NK-92 treated with Interleukin-12 subunit alpha and Interleukin-12 subunit beta, amount 100 ng/mL, for 24 hours (cell line): ENCODE results near the gene CARTPT.

Experiments used
- DNase-seq: peaks from one replicate; lab custom pipeline; 2025; lab: John Stamatoyannopoulos, UW

CARTPT gene

DNA sequence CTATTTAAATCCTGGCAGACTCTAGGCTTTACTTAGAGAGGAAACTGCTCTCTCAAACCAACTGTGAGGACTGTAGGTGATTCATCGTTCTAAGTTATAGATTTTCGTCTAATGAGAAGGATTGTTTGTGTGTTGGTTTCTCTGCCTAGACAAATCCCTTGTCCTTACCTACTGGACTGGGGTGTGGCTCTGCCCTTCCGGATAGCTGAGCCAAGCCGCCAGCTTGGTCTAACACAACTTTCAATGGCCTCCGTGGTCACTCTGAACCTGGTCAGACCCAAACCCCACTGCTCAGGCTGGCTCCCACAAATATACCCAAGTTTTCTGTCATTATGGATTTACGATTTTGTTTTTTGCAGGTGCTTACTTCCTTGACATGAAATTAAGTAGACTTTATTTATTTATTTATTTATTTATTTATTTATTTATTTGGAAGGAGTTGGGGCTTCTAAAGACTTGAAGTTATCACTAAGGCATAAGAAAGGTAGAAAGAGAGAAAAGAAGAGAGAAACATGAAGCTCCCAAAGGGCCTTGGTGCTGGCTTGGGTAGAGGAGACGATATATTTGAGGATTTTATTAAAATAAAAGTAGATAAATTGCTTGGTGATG is 19.0 kb downstream of the CARTPT start:
- no peak for DNase-seq

DNA sequence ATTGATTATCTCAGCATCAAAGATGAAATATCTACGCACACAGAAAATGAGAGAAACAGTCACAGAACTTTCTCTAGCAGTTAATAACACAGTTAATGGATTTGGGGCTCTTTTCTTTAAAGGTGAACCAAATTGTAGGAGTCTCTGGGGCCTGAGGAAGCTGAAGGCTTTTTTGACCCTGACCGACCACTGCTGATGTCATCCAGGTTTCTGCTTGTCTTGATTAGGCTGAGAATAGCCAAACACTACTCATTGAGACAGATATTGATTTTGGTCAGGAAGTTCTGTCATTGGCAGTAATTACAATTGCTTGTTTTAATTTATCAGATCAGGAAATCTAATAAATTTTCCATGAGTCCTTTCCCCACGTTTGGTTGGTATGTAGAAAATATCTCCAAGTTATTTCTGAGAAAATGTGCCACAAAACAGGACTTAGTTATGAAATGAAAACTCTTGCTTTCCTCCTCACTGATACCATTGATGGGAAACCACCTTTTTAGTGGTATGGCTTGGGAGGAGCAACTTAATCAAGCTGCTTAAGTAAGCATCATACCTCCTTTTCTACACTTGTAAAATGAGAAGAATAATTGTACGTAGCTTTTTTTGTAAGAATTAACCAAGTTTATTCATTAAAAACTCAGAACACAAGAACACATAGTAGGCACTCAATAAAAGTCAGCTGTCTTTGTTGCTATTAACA is 19.7 kb downstream of the CARTPT start:
- DNase-seq = no peak

DNA sequence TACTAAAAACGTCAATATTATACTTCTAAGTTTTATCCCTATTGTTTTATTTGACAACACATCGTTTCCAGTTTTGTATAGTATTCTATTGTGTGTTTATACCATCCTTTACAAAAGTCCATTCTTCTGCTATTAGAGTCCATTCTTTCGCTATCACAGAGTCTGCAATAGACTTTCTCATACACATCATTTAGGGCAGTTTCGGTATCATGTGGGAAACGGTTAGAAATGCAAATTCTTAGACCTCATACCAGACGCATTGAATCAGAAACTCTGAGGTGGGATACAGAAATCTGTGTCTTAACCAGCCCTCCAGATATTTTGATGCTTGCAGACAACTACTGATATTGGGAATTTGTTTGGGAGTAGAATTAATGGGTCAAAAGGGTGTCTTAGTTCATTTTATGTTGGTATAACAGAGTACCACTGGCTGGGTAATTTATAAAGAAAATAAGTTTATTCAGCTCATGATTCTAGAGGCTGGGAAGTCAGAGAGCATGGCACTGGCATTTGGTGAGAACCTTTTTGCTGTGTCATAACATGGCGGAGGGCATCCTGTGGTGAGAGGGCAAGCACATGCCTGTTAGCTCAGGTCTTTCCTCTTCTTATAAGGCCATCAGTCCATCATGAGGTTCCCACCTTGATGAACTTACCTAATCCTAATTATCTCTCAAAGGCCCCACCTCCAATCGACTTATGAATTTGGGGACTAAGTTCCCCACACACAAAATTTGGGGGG is 21.1 kb downstream of the CARTPT start:
- DNase-seq = no peak

DNA sequence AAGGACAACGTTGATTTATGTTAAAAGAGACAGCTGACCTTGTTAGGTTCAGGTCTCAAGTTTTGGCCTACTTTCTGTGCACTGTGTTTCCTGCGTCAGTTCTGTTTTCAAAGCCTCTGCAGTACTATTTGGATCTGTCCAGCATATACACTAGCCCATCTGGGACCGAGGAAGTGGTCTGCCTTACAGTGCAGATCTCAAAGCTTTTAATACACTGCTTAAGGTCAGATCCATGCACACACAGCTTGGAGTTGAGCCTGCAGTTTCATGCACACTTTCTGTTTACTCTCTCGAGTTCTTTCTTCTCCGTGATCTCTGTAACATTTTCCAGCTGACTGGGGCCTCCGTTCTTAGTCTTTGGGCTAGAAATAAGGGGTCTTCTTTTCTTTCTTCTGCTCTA is 24.1 kb downstream of the CARTPT start:
- no peak for DNase-seq

DNA sequence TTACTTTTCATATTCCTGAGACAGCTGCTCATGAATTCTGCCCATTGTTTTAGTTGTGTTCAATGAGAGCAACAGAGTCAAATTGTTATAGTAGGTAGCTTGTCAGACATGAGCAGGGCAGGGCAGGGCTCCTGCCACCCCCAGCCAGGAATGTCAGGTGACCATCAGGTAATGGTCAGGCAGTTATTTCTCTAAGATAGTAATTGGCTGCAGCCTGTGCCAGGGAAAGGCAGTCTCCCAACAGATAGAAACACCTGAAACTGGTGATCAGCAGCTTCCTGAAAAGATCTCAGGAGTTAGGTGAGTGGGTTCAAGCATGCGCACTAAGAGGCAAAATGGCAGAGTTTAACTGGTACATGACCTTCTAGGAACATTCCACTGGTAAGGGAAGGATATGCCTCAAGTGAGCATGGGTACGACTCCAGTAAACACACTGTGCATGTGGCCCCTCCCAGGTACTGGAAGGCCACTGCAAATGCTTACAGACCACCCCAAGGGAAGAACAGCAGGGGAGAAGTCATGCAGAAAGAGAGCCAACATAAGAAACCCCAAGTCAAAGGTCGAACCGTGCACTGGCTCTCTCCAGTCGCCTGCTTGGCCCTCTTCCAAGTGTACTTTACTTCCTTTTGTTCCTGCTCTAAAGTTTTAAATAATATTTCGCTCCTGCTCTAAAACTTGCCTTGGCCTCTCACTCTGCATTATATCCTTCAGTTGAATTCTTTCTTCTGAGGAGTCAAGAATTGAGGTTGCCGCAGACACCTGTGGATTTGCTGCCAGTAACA is 25.1 kb downstream of the CARTPT start:
- DNase-seq = no peak

DNA sequence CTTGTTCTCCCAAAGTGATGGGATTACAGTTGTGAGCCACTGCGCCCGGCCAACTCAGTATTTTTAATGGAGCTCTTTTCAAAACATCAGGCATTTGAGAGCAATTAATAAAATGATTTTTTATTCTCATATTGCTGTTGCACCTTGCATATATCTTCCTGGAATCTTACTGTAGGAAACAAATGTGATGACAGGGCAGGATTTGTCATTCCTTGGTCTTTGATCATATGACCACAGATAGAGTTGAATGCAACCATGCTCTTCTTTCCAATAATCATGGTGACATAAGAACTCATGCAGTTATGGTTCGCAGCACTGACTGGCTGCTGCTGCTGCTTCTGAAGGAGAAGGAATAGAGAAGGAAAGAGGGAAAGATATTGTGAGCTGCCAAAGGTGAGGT is 28.1 kb downstream of the CARTPT start:
- DNase-seq = no peak

DNA sequence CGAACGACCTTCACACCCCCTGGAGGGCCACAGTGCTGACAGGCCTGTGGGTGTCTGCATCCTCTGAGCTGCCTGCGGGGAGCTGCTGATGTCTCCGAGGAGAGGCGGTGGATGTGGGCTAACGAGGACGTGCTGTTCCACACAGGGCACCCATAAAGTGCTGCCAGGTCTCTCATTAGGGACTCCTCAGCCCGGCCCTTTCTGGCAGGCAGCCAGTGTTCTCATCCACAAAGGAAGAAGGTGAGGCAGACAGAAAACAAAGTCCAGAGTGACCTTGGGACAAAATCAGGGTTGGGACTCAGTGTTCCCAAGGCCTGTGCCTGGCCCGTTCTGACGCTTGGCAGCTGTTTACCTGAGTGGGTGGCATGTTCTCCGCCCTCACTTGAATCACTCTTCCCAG is 29.3 kb downstream of the CARTPT start:
- no peak for DNase-seq

DNA sequence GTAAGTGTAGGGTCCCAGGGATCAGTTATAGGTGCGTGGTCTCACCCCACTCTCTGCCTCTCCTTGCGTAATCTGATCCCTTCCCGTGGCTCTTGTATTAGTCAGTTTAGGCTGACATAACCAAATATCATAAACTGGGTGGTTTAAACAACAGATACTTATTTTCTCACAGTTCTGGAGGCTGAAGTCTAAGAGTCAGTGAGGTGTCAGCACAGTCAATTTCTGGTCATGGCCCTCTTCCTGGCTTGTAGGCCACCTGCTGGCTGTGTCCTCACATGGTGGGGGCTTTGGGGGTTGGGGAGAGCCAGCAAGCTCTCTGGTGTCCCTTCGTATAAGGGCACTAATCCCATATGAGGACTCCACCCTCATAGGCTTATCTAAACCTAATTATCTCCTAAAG is 32.3 kb downstream of the CARTPT start:
- no peak for DNase-seq

DNA sequence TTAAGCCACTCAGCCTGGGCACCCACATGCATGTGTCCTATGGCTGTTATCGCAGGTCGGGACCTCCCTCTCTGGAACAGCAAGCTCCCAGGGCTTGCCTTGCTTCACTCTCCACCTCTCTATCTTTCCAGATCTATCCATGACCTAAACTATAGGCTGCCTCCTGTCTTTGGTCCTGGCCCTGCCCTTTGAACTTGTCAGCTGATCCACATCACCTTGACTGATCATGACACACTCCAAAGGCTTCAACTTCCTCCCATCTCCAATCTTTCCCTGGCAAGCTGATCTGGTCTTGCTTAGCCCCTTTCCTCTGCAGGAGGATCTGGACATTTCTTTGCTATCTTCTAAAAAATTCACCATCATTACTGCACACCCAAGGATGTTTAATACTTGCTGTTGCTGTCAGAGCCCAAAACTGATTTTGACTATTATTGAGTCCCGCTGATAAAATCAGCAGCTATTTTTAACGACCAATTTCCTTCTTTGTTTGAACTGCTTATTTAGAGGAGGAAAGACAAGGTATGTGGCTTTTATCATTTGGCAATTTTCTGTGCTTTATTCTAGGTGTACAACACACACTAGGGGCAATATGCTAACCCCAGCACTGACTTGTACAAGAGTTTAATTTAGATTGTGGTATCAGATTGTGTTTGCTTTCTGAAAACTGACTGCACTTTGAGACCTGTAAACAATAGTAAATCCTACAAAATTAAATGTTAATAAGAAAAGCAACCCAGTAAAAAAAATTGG is 33.5 kb downstream of the CARTPT start:
- no peak for DNase-seq

DNA sequence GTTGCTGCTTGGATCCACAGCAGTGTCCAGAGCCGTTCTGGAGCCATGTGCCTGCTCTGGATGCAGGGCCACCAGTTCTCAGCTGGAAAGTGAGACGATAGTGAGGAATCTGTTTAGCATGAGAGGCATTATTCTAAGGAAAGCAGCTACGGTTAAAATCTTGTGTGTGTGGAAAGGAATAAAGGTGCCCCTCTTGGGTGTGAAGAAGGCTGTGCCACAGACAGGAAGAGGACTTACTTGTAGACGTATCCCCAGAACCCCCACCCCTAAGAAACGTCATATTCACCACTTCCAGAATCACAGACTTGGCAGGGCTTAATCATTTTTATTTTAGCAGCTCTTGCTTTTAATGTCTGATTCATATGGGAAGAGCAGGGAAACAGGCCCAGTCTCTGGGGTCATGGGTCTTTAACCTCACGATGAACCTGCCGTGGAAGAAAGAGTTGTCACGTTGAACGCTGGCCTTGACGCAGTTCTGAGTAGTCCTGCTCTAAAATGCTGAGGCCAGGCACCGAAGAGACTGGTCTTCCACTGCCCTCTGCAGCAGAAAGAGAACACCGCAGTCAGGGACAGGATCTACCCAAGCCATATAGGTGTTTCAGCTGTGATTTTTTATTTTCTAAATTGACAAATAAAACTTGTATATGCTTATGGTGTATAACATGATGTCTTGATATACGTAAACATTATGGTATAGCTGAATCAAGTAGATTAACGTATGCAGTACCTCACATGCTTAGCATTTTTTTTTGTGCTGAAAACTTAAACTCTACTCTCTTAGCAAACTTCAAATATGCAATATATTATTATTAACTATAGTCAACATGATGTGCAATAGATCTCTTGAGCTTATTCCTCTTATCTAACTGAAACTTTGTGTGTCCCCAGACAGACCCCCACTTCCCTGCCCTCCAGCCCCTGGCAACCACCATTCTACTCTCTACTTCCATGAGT is 38.8 kb downstream of the CARTPT start:
- no peak for DNase-seq

DNA sequence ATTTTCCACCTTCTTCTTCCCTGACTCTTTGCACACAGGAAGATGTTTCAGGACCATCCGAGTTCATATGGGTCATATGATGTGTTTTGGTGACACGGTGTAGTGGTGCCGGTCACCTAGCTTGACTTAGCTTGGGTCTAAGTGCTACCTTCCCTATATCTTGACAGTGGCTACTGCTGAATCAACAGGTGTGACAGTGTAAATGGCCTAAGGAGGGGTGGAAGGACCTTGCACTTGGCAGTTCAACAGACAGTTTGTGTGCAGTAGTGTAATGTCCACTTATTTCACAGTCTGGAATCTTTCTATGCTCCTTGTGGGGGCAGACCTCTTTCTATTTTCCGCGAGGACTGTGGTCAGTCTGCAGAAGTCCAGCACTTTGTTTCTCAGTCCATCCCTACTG is 43.8 kb downstream of the CARTPT start:
- DNase-seq = no peak

DNA sequence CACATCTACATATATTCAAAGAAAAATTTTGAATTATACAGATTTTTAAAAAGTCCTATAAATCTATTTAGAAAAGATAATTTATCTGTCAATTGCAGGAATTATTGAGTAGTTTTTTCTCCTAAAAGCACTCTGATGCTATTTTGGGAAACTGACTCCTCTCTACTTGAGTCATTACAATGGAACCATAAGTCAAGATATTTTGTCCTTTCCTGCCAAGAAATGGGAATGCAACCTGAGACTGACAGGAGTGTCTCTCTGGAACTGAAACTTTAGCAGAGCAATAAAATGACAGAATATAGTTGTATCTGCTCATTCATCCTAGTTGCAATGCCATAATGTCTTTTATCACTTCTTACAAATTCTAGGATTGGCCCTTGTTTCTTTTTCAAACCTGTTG is 48.6 kb downstream of the CARTPT start:
- DNase-seq = no peak

DNA sequence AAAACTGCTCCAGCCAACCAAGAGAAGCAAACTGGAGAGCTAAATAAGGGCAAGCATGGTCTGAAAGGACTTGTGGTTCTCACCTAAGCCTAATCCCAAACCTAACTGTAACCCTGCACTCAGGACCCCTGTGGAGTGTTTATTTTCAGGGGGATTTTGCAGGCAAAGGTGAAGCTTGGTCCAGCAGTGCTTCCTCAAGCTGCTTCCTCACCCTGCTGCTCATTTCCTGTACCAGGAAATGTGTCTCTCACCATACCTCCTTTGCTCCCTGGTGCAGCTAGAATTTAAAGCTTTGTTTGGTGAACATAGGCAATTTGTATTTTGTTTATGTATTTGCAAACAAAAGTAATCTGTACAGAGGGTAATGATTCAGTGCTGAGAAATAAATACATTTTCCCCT is 50.2 kb downstream of the CARTPT start:
- no peak for DNase-seq

DNA sequence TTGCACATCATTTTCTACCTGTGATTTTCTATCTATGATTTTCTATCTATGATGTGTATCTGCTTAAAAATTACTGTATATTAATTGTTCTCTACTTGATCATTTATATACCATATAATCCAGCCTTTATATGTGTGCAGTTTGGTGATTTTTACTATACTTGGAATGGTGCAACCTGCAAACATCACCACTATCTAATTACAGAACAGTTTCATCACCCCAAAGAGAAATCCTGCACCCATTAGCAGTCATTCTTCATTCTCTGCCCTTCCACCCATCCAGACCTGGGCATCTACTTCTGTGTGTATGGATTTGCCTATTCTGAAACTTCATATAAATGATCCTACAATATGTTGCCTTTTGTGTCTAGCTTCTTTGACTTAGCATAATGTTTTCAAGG is 51.3 kb downstream of the CARTPT start:
- no peak for DNase-seq
